Neuronal stem cell (in vitro differentiated cells): Measurements from ENCODE around the gene MMS19.
A peak's percentile ranks its signal among the peaks of the same experiment; 100 is the strongest.
"Not testable (repeated sequence)": the region's sequence is repeated elsewhere in the genome, so short reads cannot be mapped to it uniquely, and the experiment has no call there.

ENCODE experiments used
- DNase-seq: peaks from one replicate; pipeline ENCODE4 v3.0.0-alpha.2; 2013; ENCODE audit warnings: low spot score
- H2AFZ ChIP-seq: one replicate; pipeline ENCODE4 v1.6.1; 2013; ENCODE audit warnings: mild to moderate bottlenecking, low read length, inconsistent platforms
- H2AK5ac ChIP-seq: 2 replicates; pipeline ENCODE4 v1.6.1; 2013; ENCODE audit warnings: low read depth, mild to moderate bottlenecking, inconsistent platforms, low read length, moderate library complexity, mixed read lengths
- H2BK120ac ChIP-seq: 2 replicates; pipeline ENCODE4 v1.6.1; 2013; ENCODE audit warnings: low read depth, mild to moderate bottlenecking, inconsistent platforms, low read length, moderate library complexity, mixed read lengths
- H2BK12ac ChIP-seq: one replicate; pipeline ENCODE4 v1.6.1; 2013; ENCODE audit warnings: low read length, inconsistent platforms
- H2BK15ac ChIP-seq: 2 replicates; pipeline ENCODE4 v1.6.1; 2013; ENCODE audit warnings: mild to moderate bottlenecking, low read length, inconsistent platforms, mixed read lengths
- H2BK5ac ChIP-seq: one replicate; pipeline ENCODE4 v1.6.1; 2013; ENCODE audit warnings: inconsistent platforms, mild to moderate bottlenecking, low read length, moderate library complexity
- H3K14ac ChIP-seq: one replicate; pipeline ENCODE4 v1.6.1; 2013; ENCODE audit warnings: low read length, inconsistent platforms
- H3K18ac ChIP-seq: 2 replicates; pipeline ENCODE4 v1.6.1; 2013; ENCODE audit warnings: low read length, inconsistent platforms
- H3K23ac ChIP-seq: 2 replicates; pipeline ENCODE4 v1.6.1; 2013; ENCODE audit warnings: low read depth, mild to moderate bottlenecking, mixed read lengths, low read length, inconsistent platforms; ENCODE audit not compliant: poor library complexity
- H3K27ac ChIP-seq: replicated peaks from 3 replicates; pipeline ENCODE4 v1.5.1; 2013; ENCODE audit warnings: low read length, inconsistent platforms
- H3K27me3 ChIP-seq, 3 experiments: 2 replicates each; pipeline ENCODE4 v1.6.1; 2013; ENCODE audit warnings: low read length in 3 of 3, mild to moderate bottlenecking in 2 of 3, inconsistent platforms in 1 of 3, low read depth in 1 of 3, mixed read lengths in 1 of 3, moderate library complexity in 1 of 3; ENCODE audit not compliant: control insufficient read depth in 3 of 3, insufficient read depth in 3 of 3
- H3K36me3 ChIP-seq, 2 donors: replicated peaks in 1 of 2; 2 replicates each; pipeline ENCODE4 v1.6.1; 2013; ENCODE audit warnings: low read length in 2 of 2; ENCODE audit not compliant: control insufficient read depth in 2 of 2, insufficient read depth in 2 of 2
- H3K4ac ChIP-seq: 2 replicates; pipeline ENCODE4 v1.6.1; 2013; ENCODE audit warnings: inconsistent platforms, mild to moderate bottlenecking, low read length, moderate library complexity
- H3K4me1 ChIP-seq, 2 donors: 1 replicate in 1 of 2; 2 replicates in 1 of 2; pipeline ENCODE4 v1.6.1; 2013; ENCODE audit warnings: low read length in 2 of 2, low read depth in 1 of 2; ENCODE audit not compliant: control insufficient read depth in 2 of 2, insufficient read depth in 1 of 2
- H3K4me2 ChIP-seq: one replicate; pipeline ENCODE4 v1.6.1; 2013; ENCODE audit warnings: mild to moderate bottlenecking, low read length, inconsistent platforms; ENCODE audit not compliant: insufficient read depth, poor library complexity, severe bottlenecking
- H3K4me3 ChIP-seq, 2 donors: 2 replicates each; pipeline ENCODE4 v1.5.1; 2013; ENCODE audit warnings: low read length in 2 of 2, mild to moderate bottlenecking in 2 of 2, inconsistent platforms in 1 of 2, moderate library complexity in 1 of 2
- H3K79me1 ChIP-seq: one replicate; pipeline ENCODE4 v1.6.1; 2013; ENCODE audit warnings: low read depth, mild to moderate bottlenecking, inconsistent platforms, low read length, moderate library complexity
- H3K9ac ChIP-seq: one replicate; pipeline ENCODE4 v1.6.1; 2013; ENCODE audit warnings: mild to moderate bottlenecking, low read depth, low read length, inconsistent platforms; ENCODE audit not compliant: poor library complexity
- H3K9me3 ChIP-seq, 2 donors: replicated peaks in 1 of 2; 2 replicates each; pipeline versions ENCODE3 to v1.6.1; 2013; ENCODE audit warnings: low read length in 2 of 2, mild to moderate bottlenecking in 2 of 2, inconsistent platforms in 1 of 2, low read depth in 1 of 2, mixed read lengths in 1 of 2, moderate library complexity in 1 of 2; ENCODE audit not compliant: control insufficient read depth in 2 of 2, insufficient read depth in 1 of 2
- H4K8ac ChIP-seq: one replicate; pipeline ENCODE4 v1.6.1; 2013; ENCODE audit warnings: low read depth, mild to moderate bottlenecking, inconsistent platforms, low read length, moderate library complexity
- H4K91ac ChIP-seq: one replicate; pipeline ENCODE4 v1.6.1; 2013; ENCODE audit warnings: low read length, low read depth, mild to moderate bottlenecking, inconsistent platforms; ENCODE audit not compliant: poor library complexity
- WGBS, 2 donors: extraction: QIAGEN DNeasy Blood & Tissue Kit; methylation state at CpG; one replicate each; pipeline ENCODE4 v1.1.7; 2013; ENCODE audit warnings: missing lambda C conversion rate in 2 of 2, mixed read lengths in 1 of 2; ENCODE audit not compliant: insufficient read length in 2 of 2, insufficient replicate concordance in 1 of 2; ENCODE audit errors: extremely low coverage in 2 of 2; 5-methylcytosine and 5-hydroxymethylcytosine counted together

The MMS19 gene

GRCh38 chr10:97426776-97427570 lies 71.2 kb downstream of the MMS19 start:
- H3K4me3 ChIP-seq = peak overlapping the region; percentile 98 to 100
- no CpG with 5 or more reads among the region's 34 CpGs for WGBS, 2 donors

DNA sequence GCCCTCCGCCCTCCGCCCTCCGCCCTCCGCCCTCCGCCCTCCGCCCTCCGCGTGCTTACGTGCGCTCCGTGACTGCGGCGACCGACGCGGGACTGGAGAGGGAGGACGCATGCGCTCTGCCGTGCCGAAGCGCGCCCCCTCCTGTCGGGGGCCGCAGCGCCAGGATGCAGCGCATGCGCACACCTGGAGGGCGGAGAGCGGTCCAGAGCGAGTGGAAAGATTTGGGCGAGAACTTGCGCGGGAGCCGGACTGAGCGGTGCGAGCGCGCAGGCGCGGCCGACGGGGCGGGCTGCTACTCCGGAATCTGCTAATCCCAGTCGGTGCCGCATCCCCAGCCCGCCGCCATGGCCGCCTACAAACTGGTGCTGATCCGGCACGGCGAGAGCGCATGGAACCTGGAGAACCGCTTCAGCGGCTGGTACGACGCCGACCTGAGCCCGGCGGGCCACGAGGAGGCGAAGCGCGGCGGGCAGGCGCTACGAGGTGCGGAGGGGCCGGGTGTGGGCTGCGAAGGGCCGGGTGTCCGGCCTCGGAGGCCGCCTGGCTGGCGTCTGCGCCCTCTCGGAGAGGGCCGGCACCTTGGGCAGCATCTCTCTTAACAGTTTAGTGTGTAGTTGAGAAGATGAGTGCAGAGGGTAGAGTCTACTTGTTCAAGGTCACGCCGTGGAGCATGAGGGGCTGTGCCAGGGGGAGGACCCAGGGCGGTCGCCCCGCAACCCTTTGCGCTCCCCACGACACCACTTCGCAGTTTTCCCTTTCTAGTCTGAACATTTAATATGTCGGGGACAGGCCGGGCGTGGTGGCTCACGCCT lies 72.1 kb downstream of the MMS19 start, which contains the start of gene PGAM1:
Gene PGAM1, plus strand, starts transcription at position 228 of the 812 bp plus-strand sequence. Its CDS starts 117 bp downstream, at position 345.
- Histone ChIP-seq H3K36me3 (peaks cover 14 to 34% of the 10 kb centered on the region in 2 donors), H3K27me3 (no peaks in the 10 kb centered on the region), H3K23ac (peak within 1 kb of the TSS; percentile 71), H2AK5ac (peak within 1 kb of the TSS; percentile 59), H3K79me1 (peaks cover 4% of the 10 kb centered on the region), H3K9ac (peak within 1 kb of the TSS; percentile 98), H3K4ac (peak within 1 kb of the TSS; percentile 84), H3K4me1 (peaks cover 6% of the 10 kb centered on the region in 2 donors), H2BK15ac (peak within 1 kb of the TSS; percentile 76), H3K4me3 (peak within 1 kb of the TSS; percentile 98 to 100), H4K91ac (no peak within 1 kb of the TSS), H4K8ac (peak within 1 kb of the TSS; percentile 23), H3K18ac (peak within 1 kb of the TSS; percentile 98), H3K27ac (peak within 1 kb of the TSS; percentile 85), H3K9me3 (no peaks in the 10 kb centered on the region), H2BK120ac (peak within 1 kb of the TSS; percentile 95), H2AFZ (peak within 1 kb of the TSS; percentile 86), H3K4me2 (peak within 1 kb of the TSS; percentile 63), H2BK5ac (peak within 1 kb of the TSS; percentile 30), H2BK12ac (no peak within 1 kb of the TSS), H3K14ac (peak within 1 kb of the TSS; percentile 94)
- no CpG with 5 or more reads among the region's 90 CpGs for WGBS, 2 donors
- peak; percentile 96 for DNase-seq

More at GRCh38 chr10:97426776-97427570, 71.2 kb downstream of the MMS19 start:
- Histone ChIP-seq H3K27me3 (no peaks in the 10 kb centered on the region), H3K9ac (peak overlapping the region; percentile 98), H4K8ac (no peak overlapping the region), H3K4ac (peak overlapping the region; percentile 84), H4K91ac (no peak overlapping the region), H2BK15ac (peak overlapping the region; percentile 76), H3K79me1 (peaks cover 4% of the 10 kb centered on the region), H3K36me3 (peaks cover 21 to 42% of the 10 kb centered on the region in 2 donors), H3K4me2 (peak overlapping the region; percentile 63), H3K9me3 (no peaks in the 10 kb centered on the region), H3K23ac (no peak overlapping the region), H3K14ac (peak overlapping the region; percentile 72), H2BK5ac (peak overlapping the region; percentile 30), H3K27ac (peak overlapping the region; percentile 85), H2BK120ac (peak overlapping the region; percentile 95), H3K4me1 (peaks cover 6% of the 10 kb centered on the region in 2 donors), H3K18ac (peak overlapping the region; percentile 98), H2AK5ac (peak overlapping the region; percentile 59), H2AFZ (peak overlapping the region; percentile 86), H2BK12ac (no peak overlapping the region)
- no peak for DNase-seq

DNA sequence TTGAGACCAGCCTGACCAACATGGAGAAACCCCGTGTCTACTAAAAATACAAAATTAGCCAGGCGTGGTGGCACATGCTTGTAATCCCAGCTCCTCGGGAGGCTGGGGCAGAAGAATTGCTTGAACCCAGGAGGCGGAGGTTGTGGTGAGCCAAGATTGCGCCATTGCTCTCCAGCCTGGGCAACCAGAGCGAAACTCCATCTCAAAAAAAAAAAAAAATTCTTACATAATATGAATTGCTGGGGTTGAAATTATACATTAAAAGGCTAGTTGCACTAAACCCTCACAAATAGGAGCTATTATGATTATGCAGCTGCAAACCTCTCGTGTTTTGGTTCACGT lies 74.5 kb downstream of the MMS19 start:
- not testable (repeated sequence) for H4K91ac ChIP-seq, H2AFZ ChIP-seq, H3K23ac ChIP-seq, H3K18ac ChIP-seq, H3K4me3 ChIP-seq, H3K27ac ChIP-seq, H2BK12ac ChIP-seq, H3K4me1 ChIP-seq, H3K14ac ChIP-seq, H3K9me3 ChIP-seq, H4K8ac ChIP-seq, H3K4ac ChIP-seq, H3K4me2 ChIP-seq, H2AK5ac ChIP-seq, H2BK120ac ChIP-seq, H3K79me1 ChIP-seq, H3K27me3 ChIP-seq, H2BK15ac ChIP-seq, H3K9ac ChIP-seq, H2BK5ac ChIP-seq, DNase-seq
- WGBS, 2 donors = no CpG with 5 or more reads among the region's 8 CpGs
- H3K36me3 ChIP-seq = peaks cover 2 to 12% of the 10 kb centered on the region in 2 donors

- H2BK12ac ChIP-seq = no peak overlapping the region
- H3K14ac ChIP-seq = no peak overlapping the region
- no peaks in the 10 kb centered on the region for H3K27me3 ChIP-seq
- no peak overlapping the region for H4K91ac ChIP-seq
- H3K4me2 ChIP-seq = no peak overlapping the region
- H3K9ac ChIP-seq = no peak overlapping the region
- H3K79me1 ChIP-seq = no peaks in the 10 kb centered on the region
- H2BK15ac ChIP-seq = no peak overlapping the region
- peak overlapping the region; percentile 24 for H3K18ac ChIP-seq
- no peaks in the 10 kb centered on the region for H3K36me3 ChIP-seq
- H3K23ac ChIP-seq = no peak overlapping the region
- peak overlapping the region; percentile 36 for H2AK5ac ChIP-seq
- no peak for DNase-seq
- H3K27ac ChIP-seq = no peak overlapping the region
- no CpG with 5 or more reads among the region's 6 CpGs for WGBS, 2 donors
- no peak overlapping the region for H2BK120ac ChIP-seq
- no peak overlapping the region for H2BK5ac ChIP-seq
- no peak overlapping the region for H2AFZ ChIP-seq
- H3K9me3 ChIP-seq = no peaks in the 10 kb centered on the region
- peaks cover 3 to 13% of the 10 kb centered on the region in 2 donors for H3K4me1 ChIP-seq
- no peak overlapping the region for H4K8ac ChIP-seq
- no peak overlapping the region for H3K4ac ChIP-seq
- no peak overlapping the region for H3K4me3 ChIP-seq
Measured at GRCh38 chr10:97416565-97416964, 81.7 kb downstream of the MMS19 start.
